HG03520 (cell line): ENCODE results near the gene TNS1.

ENCODE experiments used
- ATAC-seq: cut with Tn5 transposase; IDR thresholded peaks from one replicate; pipeline ENCODE4 v1.9.1; 2021; ENCODE audit warnings: mild to moderate bottlenecking, moderate library complexity; ENCODE audit not compliant: unreplicated experiment

TNS1 gene

DNA sequence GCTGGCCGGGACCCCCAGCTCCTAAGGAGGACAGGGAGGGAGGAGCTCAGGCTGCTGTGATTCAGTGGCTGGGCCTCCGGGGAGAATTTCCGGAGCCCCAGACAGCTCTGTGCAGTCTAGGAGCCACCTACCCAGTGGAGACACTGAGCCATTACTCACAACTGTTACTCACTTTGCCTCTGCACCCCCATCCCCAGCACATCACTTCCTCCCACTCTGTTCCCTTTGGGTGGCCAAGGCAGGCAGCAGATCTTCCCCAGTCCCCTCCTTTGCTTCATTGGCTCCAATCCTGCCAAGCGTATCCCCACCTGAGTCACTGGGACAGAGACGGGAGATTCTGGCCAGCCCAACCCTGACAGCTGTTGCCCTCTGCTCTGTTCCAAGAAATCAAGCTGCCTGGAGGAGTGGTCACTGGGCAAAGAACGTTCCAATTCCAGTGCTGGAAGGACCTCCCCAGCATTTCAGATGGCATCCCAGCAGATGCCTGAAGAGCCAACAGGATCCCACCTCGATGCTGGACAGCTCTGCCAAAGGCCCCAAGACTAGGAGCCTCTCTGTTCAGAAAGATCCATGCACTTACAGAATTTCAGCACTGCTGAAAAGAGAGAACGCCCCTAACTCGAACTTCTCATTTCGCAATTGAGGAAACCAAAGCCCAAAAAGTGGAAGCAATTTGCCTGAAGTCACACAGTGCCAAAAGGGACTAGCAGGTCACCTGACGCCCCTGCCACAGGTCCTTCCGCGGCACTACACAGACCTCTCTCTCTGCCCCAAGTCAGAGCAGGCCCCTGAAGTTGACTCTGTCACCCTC, 68.3 kb downstream of the TNS1 start:
- ATAC-seq = no peak

DNA sequence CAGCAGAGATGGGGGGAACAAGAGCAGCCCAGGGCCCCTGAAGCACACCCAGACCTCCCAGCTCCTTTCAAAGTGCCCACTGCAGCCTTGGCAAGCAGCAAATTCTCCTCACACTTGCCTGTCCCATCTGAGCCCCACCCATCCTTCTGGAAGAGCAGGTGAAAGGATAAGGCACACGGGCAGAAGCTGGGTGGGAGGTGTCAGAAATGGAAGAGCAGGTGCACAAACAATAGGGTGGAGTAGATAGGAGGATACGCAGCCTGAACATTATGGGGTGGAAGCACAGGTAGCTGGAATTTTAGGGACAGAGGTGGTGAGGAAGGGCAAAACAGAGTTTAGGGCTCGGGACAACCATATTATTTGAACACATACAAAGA, 69.2 kb downstream of the TNS1 start:
- no peak for ATAC-seq

DNA sequence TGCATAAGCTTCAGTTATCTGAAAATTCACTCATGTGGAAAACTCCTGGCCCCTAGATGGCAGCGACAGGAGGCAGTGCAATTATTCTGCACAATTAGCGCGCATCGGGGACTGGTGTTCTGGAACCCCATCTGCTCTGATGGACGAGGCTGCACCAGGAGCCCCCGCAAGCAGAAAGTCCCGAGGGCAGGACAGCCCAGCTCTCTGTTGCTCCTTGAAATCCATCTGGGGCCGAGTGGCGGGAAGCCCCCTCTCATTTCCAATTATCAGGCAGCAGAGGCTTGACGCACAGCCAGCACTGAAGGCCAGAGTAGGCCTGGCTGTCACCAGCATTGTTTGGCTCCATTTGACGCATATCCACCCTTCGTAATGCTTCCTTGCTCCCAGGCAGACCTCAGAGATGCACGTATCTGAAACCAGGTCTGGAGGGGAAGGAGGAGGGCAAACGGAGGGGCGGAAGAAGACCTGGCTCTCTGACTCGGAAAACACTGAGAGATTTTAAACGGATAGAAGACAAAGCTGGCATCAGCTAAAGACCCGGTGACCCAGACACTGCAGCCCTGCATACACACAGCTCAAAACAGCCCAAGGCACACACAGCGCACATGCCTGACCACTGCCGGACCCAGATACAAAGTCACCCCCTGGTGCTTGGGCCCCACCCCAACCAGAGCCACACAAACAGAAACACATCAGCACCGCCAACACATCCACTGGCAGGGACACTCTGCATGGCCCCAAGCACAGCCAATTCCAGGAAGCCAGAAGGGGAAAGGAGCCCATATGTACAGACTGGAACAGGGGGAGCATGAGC, 69.8 kb downstream of the TNS1 start:
- no peak for ATAC-seq

DNA sequence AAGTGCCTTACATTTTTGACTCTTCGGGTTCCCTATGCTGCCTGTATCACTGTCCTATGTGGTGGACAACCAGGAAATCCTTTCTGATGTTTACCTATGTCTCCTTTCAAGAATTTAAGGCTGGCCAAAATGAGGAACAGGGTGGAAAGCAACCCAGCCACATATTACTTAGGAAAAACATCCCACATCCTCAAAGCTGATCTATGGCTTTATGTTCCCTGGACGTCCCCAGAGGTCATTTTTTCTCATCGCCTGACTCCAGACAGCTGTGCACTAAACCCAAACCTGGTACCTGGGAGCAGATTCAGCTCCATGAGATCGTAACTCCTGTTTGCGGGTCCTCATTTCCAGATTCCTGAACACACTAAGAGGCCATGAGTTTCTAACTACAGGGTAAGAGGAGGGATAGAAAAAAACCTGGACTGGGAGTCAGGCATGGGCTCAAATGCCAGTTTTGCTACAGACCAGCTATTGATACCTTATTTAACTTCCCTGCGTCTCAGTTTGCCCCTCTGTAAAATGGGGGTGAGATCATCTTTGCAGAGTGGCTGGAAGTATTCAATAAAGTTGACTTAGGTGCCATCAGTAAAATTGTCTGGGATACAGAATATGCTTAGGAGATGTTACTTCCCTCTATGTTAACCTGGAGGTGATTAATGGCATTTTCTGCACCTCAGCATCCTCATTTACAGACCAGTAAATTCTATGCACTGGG, 70.8 kb downstream of the TNS1 start:
- no peak for ATAC-seq

DNA sequence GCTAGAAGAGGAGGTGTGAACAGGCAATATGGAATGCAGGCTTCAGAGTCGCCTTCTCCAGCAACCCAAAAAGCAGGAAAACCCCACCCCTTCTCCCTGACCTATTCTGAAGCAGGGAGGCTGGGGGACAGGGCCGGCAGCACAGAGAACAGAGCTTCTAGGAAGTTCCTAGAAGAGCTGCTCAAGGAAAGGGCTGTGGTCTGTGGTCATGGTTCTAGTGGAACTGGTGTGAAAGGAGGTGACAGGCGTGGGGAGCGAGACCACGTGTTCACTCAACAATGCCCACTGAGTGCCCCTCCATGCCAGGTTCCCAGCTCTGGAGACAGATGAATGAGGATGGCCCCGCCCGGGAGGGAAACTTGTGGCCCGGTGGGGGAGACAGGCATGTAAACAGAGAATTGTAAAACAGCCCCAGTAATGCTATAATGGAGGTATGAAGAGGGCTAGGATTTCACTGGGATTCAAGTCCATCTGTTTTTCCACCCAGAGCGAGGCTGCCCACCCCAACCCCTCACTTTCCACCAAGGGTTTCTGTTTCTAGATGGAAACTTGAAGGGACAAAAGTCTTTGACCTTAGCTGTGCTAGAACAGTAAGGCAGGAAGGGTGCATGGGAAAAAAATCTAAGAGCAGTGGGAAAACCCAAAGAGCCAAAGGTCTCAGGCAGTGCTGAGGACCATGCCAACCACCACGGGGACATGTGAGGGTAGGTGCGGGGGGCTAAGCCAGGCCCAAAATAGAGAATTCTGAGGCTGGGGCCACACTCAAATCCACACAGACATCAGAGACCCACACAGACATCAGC, 71.8 kb downstream of the TNS1 start:
- no peak for ATAC-seq

DNA sequence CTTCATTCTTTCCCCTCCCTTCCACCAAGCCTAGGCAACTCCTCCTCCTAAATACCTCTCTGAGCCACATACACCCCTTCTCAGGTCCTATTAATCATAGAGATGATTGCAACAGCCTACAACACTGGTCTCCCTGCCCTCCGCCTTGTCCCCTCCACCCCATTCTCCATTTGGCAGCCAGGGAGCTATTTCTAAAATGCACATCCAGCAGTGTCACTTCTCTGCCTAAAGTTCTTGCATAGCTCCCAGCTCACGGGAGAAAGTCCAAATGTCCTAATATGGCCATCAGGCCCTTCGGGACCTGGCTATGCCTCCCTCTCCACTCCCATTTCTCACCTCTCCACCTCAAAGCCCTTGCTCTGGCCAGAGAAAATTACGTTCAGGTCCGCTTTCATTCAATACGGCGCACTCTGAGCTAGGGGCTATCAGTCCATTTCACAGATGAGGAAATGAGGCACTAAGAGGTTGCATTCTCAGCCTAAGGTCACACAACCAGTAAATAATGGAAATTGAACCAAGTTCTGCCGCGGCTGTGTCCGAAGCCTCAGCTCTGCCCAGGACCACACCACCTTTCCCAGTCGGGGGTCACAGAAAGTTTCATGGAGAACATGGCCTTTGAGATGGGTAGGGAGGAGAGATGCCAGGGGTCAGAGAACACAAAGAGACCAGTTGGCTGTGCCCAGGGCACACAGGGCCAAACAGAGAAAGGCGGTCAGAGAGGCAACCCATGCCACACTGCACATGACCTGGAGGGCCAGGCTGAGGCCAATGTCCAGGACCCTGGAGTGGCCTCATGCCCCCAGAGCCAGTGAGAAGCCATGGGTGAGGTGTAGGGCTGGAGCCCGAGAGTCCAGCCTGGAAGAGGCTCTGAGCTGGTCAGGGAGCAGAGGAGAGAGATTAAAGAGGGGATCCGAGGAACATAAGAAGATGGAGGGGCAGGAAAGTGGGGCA, 72.8 kb downstream of the TNS1 start:
- no peak for ATAC-seq

DNA sequence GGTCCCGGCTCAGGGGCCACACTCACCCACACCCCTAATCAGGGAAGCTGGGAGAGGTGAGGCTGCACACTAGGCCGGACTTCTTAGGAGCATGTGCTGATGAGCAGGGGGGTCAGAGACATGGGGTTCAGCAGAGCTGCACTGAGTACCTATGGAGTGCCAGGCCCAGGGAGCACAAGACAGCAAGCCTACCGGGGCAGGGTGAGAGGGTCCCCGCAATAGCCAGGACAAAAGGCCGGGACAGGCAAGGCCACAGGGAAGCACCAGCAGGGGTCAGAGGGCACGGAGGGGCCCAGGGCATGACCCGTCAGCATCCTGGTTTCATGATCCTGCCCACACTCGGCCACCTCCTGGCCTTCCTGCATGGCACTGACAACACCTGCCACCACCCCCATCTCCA, 73.5 kb downstream of the TNS1 start:
- ATAC-seq = no peak

DNA sequence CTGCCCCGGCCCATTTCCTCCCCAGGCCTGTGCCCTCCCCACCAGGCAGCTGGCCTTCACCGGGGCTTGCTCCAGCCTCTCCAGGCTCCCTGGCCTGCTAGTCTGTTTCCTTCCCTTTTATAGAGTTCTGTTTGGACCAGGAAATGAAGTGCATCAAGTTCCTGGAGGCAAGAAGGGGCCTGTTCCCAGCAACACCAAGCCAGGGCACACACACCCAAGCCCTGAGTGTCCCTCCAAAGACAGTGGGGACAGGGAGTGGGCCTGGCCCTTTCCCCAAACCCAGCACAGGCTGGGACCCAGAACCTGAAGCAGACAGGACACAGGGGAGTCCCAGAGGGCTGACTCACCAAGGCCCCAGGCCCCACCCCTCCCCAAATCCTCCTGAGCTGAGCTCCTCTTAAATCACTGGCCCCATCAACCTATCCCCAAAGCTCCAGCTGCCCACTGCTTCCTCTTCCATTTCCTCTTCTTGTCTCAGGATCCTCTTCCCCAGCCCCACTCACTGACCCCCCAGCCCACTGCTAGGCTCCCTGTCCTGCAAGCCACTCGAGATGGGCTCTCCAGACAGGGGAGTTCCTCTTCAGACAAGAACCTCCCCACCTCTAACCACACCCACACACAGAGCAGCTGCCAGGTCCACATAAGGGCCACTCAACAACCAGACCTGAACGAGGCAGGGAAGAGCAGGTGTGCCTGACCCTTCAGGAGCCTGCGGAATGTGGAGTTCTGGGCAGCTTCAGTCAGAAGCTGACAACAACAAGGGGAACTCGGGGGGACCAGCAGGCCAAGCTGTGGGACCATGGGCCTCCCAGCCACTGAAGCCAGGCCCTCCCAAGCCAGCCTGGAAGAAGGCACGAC, 74.2 kb downstream of the TNS1 start:
- no peak for ATAC-seq

DNA sequence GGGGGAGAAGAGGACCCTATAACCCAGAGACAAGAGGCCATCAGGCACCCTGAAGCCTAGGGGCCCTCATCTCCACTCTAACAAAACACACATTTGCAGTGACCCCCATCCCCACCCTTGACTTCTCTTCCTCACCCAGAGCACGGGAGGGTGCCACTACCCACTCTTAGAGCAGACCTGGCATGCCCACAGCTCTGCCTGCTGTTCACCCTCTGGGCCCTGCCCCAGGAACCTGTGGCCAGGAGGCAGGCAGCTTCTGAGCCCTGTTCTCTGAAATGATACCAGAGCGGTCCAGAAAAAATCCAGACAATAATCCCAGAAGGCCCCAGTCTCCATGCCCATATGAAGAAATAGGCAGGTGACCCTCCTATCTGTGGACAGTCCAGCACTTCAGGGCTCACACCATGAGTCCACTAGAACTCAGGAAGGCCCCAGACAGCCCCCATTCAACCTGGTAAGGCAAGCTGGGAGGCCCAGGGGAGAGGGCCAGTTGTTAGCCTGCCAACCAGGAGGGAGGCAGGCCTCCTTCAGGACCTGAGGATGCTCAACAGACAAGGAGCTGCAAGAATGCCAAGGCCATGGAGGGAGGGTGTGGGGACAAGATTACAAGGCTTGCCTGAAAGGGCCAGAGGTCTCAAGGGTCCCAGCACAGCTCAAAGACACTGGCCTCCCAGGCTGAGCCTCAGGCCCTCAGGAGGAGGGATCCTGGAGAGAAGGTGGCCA, 75.0 kb downstream of the TNS1 start:
- ATAC-seq = no peak

DNA sequence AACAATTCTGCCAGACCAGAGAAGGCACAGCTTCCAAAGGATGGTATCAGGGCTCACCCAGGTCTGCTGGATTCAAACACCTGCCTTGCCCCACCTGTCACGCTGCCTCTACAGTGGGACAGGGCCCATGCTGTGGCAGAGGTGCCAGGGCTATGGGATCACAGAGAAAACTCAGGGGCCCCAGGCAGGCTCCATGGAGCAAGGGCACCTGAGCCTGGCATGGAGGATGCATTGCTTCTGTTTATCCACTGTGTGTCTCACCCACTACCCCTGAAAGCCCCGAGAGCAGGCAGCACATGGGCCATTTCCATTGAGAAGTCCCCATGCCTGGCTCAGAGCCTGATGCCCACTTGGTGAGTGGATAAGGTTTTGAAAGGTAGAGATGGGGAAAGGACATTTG, 76.0 kb downstream of the TNS1 start:
- no peak for ATAC-seq

DNA sequence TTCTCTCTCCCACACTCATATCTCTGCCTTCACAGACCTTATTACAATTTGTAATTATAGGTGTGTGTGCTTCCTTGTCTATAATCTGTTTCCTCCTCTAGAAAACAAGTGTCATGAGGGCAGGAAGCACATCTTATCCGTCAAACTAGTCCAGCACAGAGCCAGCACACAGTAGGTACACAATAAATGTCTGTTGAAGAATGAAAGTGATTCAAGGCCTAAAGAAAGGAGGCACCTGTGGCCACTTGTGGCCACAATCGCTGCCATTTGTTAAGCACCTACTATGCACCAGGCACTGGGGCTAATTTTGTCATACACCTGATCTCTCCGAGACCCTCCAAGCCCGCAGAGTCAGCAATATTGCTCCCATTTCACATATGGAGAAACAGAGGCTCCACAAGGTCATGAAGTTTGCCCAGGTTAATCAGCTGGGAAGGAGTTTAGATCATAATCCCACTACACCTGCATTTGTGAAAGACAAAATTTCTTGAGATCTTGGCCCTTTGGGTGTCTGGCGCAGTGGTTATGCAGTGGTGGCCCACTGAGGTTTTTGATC, 78.4 kb downstream of the TNS1 start:
- ATAC-seq = no peak

DNA sequence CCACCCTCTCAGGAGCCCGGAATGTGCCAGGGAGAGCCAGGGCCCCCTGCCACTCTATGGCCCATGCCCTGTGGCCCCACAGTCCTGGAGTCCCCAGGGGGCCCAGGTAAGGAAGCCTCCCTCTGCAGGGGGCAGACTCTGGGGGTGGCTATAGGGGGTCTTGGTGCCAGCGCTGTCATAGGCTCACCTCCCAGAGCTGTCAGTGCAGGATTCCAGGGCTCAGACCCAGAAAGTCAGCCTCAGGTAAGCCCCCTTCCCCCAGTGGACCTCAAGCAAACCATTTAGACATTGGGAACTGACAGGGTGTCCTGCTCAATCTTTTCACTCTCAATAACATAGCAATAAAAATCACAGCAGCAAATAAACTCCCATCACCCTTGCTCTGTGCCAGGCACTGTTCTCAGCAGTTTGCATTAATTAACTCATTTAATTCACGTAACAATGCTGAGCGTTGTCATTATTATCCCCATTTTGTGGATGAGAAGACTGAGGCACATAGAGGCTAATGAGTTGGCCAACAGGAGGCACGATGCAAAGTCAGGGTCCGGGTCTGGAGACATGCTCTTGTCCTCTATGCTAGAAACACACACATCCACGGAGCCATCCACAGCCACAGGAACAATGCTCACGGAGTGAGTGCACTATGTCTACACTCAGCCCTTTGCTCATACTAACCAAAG, 79.6 kb downstream of the TNS1 start:
- ATAC-seq = no peak

DNA sequence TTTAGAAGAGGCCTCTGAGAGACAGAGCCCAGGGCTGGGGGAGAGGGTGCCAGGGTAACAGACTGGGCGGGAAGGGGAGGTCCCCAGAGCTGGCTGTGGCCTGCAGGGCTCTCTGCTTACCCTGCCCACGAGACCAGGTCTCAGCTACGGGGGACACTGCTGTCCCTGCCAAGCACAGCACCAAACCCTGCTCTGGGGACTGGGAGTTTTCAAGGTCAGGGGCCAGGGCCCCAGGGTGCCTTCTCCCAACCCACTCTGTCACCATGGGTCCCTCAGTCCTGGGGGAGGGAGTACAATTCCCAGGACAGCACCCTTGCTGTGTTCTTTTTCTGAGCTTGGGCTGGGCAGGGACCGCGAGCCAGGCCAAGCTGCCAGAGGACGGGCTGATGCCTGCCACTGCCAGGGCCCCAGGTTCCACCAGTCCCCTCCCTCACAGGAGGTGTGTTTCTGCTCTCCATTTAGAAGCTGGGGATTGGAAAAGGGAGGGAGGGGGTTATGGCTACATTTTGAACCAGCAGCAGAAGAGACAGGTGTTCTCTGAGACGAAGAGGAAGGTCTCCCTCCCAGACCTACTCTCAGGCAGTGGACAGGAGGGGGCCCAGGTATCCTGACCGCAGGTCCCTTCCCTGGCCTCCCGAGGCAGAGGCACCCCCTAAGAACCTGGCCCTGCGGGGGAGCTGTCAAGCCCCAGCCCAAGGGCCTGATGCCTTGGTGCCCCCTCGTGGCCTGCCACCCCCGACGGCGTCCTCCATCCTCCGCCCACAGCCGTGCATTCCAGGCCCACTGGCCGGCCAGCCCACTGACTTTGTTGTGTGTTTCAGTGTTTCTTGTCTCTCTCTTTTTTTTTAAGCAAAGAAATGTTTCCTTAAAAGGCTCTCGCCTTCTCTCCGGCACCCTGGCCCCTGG, 80.4 kb downstream of the TNS1 start:
- ATAC-seq = no peak

DNA sequence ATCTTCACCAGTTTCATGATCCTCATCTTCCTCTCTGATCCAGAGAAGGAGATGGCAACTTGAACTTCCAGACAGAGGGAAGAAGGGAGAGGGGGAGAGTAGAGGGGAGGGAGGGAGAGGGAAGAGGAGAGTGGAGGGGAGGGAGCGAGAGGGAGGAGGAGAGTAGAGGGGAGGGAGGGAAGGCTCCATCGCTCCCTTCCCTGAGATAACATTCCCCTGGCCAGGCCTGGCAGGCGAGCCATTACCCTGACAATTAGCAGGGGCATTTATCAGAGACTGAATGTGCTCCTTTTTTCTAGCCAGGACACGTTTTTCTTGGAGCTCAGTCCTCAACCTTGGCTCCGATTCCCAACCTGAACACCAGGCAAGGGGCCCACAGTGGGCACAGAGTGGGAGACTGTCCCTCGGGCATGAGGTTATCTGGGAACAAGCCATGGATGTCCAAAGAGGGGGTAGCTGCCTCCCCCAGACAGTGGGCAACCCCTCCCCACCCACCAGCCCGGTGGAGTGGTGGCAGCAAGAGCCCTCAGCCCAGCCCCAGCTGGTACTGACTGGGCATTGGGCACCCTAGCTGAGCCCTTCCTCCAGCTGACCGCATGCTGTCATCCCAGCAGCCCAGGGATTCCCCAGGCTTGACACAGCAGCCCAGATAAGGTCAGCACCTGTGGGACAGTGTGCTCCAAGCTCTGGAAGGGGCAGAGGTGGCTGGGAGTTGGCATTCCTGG, 81.8 kb downstream of the TNS1 start:
- ATAC-seq = no peak

DNA sequence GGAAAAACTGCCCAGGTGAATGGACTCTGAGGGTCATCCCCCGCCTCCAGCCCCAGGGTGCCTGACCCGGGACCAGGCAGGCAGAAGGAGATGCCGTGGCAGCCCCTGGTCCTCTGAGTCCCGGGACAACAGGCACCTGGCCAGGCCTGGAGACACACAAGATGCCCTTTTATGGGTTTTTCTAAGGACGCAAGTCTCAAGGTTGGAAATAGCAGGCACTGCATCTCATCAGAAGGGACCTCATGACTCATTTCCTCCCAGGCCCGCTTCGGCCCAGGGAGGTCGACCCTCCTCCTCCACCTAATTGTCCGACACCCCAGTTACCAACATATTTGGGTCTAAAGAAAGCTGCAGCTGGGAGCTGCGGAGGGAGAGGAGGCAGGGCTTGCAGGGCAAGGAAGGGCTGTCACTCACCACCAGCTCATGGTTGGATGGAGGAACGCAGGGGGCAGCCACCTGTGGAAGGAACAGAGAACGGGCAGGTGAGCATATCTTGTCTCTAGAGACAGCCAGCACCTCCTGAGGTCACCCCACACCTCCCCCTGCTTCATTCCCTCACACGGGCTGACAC, 82.9 kb downstream of the TNS1 start:
- no peak for ATAC-seq
